ENCODE data around the gene PBX1. TPM values are rescaled to one million over a fixed set of nuclear protein-coding genes. Genes with fewer than 3 reads are reported as not detected.

PBX1 gene
- total RNA-seq, 4 donors from 2014 or later: 14.4 to 34.6 (median 22.0) TPM

- Histone ChIP-seq H3K27ac (no peak overlapping the region), H3K9me3 (no peaks in the 10 kb centered on the region), H3K4me1 (peaks cover 34% of the 10 kb centered on the region), H3K4me3 (no peak overlapping the region), H3K27me3 (no peaks in the 10 kb centered on the region), H3K36me3 (no peaks in the 10 kb centered on the region)
- WGBS: 87% methylated on average over 5 of the region's 5 CpGs
- no peak for DNase-seq (ENCODE audit: low spot score in 2 of 2)
- TF ChIP-seq POLR2A (IDR thresholded peaks at IDR 0.05) (no peak), CTCF (IDR thresholded peaks at IDR 0.05) (no peak), EP300 (IDR thresholded peaks at IDR 0.05) (no peak), POLR2AphosphoS5 (IDR thresholded peaks at IDR 0.05) (no peak)
Measured at GRCh38 chr1:164662462-164662861, 103.5 kb downstream of the PBX1 start.

GRCh38 chr1:164662955-164663354, 104.0 kb downstream of the PBX1 start:
- no peak for DNase-seq (ENCODE audit: low spot score in 2 of 2)
- Histone ChIP-seq H3K27me3 (no peaks in the 10 kb centered on the region), H3K4me1 (peaks cover 34% of the 10 kb centered on the region), H3K27ac (no peak overlapping the region), H3K36me3 (no peaks in the 10 kb centered on the region), H3K9me3 (no peaks in the 10 kb centered on the region), H3K4me3 (no peak overlapping the region)
- no peak for TF ChIP-seq POLR2AphosphoS5 (IDR thresholded peaks at IDR 0.05)
- TF ChIP-seq POLR2A (IDR thresholded peaks at IDR 0.05): no peak
- TF ChIP-seq EP300 (IDR thresholded peaks at IDR 0.05): no peak
- no peak for TF ChIP-seq CTCF (IDR thresholded peaks at IDR 0.05)
- WGBS: 70% methylated on average over 1 of the region's 1 CpG

GRCh38 chr1:164664127-164664526, 105.1 kb downstream of the PBX1 start:
- Histone ChIP-seq H3K9me3 (no peaks in the 10 kb centered on the region), H3K27me3 (no peaks in the 10 kb centered on the region), H3K4me1 (peaks cover 29% of the 10 kb centered on the region), H3K4me3 (no peak overlapping the region), H3K27ac (no peak overlapping the region), H3K36me3 (no peaks in the 10 kb centered on the region)
- 91% methylated on average over 4 of the region's 4 CpGs for WGBS
- TF ChIP-seq POLR2A (IDR thresholded peaks at IDR 0.05) (no peak), POLR2AphosphoS5 (IDR thresholded peaks at IDR 0.05) (no peak), CTCF (IDR thresholded peaks at IDR 0.05) (no peak), EP300 (IDR thresholded peaks at IDR 0.05) (no peak)
- DNase-seq (ENCODE audit: low spot score in 2 of 2): no peak

GRCh38 chr1:164667001-164667400, 108.0 kb downstream of the PBX1 start:
- Histone ChIP-seq H3K27ac (no peak overlapping the region), H3K9me3 (no peaks in the 10 kb centered on the region), H3K36me3 (no peaks in the 10 kb centered on the region), H3K4me3 (no peak overlapping the region), H3K4me1 (peaks cover 15% of the 10 kb centered on the region), H3K27me3 (no peaks in the 10 kb centered on the region)
- DNase-seq (ENCODE audit: low spot score in 2 of 2): no peak
- 70% methylated on average over 2 of the region's 2 CpGs for WGBS
- TF ChIP-seq EP300 (IDR thresholded peaks at IDR 0.05): no peak
- no peak for TF ChIP-seq POLR2AphosphoS5 (IDR thresholded peaks at IDR 0.05)
- TF ChIP-seq POLR2A (IDR thresholded peaks at IDR 0.05): no peak
- TF ChIP-seq CTCF (IDR thresholded peaks at IDR 0.05): no peak

GRCh38 chr1:164667600-164667999, 108.6 kb downstream of the PBX1 start:
- no peak for TF ChIP-seq CTCF (IDR thresholded peaks at IDR 0.05)
- TF ChIP-seq POLR2AphosphoS5 (IDR thresholded peaks at IDR 0.05): no peak
- TF ChIP-seq POLR2A (IDR thresholded peaks at IDR 0.05): no peak
- TF ChIP-seq EP300 (IDR thresholded peaks at IDR 0.05): no peak
- Histone ChIP-seq H3K9me3 (no peaks in the 10 kb centered on the region), H3K27me3 (no peaks in the 10 kb centered on the region), H3K27ac (no peak overlapping the region), H3K4me1 (peaks cover 13% of the 10 kb centered on the region), H3K36me3 (no peaks in the 10 kb centered on the region), H3K4me3 (no peak overlapping the region)
- DNase-seq (ENCODE audit: low spot score in 2 of 2): no peak
- 68% methylated on average over 5 of the region's 5 CpGs for WGBS
